NCI-H2171 treated with DMSO at 0.1 percent for 48 hours (cell line): ENCODE measurements around the gene RALGPS1.

Source experiments
- DNase-seq: peaks from one replicate; lab custom pipeline; 2025; lab: John Stamatoyannopoulos, UW

Gene RALGPS1

DNA sequence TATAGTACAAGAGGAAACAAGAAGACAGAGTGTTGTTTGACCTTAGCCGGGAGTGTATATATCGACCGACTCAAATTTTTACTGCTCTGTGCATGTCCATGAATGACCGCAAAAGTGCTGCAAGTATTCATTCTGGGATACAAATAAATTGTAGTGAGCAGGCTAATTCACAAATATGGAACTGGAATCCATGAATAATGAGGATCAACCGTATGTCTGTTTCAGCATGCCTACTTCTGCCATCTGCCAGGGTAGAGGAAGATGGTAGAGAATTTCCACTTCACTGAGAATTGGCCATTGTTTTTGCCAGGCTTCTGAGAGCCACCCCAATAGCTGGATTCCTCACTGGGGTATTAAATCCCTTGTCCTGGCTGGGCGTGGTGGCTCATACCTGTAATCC lies 8.5 kb upstream of the RALGPS1 start:
- peak; percentile 98 for DNase-seq

DNA sequence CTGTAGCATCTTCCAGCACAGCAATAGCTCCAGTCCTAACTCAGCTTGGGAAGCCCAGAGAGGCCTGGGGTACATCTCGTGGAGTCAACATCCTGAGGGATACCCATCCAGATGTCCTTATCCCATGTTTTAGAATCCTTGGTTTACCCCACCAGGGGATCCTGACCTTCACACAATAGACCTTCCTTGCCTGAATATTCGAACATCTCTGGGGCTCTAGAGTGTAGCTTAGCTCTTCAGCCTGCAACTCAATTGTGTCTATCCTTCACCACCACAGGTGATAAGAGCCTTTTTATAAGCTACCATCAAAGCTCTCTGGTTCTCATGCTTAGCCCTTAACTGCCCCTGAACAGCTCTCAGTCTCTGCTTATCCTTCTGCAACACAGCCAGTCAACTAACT lies 7.5 kb upstream of the RALGPS1 start:
- DNase-seq: no peak

DNA sequence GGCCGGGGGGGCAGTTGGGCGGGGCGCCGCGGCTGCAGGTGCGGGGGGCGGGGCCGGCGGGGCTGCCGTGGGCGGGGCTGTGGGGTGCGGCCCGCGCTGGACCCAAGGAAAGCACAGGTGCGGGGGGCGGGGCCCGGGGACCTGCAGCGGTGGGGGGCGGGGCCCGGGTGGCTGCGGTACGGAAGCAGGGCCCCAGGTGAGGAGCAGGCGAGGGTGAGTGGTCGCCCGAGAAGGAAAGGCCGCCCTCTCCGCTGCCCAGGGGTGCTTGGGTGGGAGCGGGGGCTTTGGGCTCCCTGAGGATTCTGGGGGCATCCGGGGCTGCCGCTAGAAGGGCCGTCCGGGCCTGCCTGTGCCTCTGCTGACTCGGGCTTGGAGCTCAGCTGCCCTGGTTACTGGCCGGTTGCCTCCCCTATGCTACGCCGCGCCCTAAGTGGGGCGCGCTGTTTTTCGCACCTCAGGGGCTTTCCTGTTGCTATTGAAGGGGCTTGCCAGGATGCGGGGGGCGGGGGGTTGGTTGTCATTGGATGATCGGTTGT lies 767 bp downstream of the RALGPS1 start:
- peak; percentile 82 for DNase-seq

DNA sequence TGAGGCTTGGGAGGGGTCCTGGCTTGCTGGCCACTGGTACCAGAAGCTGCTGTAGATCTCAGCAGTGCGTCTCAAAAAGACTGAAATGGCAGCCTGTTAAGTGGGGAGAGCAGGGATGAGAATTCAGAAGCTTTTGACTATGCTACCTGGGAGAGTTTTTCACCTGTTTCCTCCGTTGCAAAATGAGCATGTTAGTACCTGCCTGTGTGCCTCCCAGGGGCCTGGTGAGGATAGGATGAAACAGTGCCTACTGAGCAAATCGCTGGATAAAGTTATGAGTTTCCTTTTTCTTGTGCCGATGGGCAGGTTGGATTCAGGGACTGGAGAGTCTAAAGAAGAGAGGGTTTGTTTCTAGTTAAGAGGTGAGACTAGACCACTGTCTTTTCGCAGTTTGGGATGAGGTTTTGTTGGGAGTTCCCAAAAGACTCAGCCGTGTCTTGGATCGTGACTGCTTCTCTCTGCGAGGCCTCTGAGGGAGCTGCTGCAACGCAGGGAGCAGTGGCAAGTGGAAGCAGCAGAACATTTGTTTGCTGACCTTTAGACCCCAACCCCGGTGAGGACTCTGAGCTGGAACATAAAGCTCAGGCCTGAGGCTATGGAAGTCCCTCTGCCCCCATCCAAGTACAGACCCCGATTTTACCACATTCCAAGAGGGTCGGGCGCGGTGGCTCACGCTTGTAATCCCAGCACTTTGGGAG lies 1.4 kb downstream of the RALGPS1 start:
- peak; percentile 72 for DNase-seq

DNA sequence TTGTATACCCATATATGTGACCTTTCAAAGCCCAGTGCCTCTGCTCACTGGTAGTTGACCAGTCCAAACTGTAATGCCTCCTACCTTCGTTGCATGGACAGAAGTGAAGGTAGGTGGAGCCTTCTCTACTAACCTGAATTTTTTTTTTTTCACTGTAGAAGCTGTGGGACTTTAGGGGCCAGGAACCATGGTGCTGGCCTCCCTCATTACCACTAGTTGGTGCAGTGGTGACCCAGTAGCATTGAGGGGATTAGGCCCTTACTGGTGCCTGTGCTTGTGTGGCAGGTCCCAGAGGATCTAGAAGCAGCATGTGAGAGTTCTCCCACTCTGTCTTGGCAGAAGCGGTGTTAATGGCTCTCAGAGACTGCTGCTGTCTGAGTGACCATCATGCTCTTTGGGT lies 2.3 kb downstream of the RALGPS1 start:
- no peak for DNase-seq

DNA sequence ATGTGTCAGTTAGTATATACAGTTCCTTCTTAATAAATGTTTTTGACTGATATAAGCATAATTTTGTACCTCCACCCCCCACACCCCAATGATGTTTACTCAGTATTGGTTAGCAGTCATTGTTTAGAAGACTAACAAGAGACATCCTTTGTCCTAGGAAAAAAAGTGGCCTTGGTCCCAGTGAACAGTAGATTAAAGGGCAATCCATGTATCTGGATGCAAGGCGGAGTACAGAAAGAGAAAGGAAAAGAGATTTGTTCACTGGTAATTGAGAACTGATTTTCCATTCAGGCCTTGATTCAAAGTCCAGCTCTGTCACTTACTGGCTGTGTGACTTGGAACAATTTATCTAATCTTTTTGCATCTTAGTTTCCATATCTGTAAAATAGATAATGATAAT lies 4.6 kb downstream of the RALGPS1 start:
- DNase-seq: no peak

DNA sequence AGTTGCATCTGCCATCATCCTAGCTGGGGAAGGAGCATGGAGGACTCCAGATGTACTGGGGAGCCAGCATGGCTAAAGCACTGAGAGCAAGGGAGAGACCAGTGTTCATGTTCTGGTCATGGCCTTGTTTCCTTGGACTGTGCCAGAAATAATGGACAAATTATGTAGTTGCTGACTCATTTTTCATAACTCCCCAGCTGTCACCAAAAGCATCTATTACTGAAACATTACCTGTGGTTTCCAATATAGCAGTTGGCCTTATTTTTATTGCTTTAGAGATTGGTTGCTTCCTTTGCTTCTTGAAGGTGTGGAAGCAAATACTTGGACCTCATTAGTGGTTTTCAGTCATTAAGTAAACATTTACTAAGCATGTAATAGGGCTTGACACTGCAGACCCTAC lies 11.3 kb downstream of the RALGPS1 start:
- DNase-seq: peak; percentile 58

DNA sequence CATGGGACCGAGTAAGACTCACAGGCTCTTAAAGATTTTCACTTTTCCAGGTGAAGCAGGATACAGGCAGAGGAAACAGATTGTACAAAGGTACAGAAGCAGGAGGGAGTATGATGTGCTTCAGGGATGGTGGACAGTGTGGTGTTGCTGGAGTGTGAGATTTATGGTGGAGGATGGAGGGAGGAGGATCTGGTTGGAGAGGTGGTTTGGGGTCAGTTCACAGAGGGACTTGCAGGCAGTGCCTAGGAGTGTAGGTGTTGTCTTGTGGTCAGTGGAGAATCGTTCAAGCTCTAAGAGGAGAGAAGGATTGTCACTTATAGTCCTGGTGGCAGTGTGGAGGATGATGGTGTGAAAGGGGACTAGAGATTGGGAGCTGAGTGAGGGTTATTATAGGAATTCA lies 11.8 kb downstream of the RALGPS1 start:
- DNase-seq: no peak

DNA sequence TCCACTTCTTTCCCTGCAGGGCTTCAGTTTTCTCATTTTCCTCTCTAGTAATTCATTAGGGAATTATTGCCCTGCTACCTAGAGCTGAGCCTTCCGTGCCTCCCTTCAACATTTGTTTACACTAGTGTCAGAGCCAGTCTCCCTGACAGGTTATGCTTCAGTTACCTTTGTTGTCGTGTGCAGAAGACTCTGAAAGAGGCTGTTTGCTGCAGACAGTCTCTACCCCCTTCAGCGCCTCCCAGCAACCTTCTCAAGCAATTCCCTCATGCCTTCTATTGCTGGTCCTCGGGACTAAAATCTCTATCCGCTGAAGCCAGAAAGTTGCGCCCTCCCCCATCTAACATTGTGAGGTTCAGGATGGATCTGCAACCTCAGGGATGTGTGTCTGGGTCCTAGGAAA lies 12.8 kb downstream of the RALGPS1 start:
- DNase-seq: peak; percentile 87

DNA sequence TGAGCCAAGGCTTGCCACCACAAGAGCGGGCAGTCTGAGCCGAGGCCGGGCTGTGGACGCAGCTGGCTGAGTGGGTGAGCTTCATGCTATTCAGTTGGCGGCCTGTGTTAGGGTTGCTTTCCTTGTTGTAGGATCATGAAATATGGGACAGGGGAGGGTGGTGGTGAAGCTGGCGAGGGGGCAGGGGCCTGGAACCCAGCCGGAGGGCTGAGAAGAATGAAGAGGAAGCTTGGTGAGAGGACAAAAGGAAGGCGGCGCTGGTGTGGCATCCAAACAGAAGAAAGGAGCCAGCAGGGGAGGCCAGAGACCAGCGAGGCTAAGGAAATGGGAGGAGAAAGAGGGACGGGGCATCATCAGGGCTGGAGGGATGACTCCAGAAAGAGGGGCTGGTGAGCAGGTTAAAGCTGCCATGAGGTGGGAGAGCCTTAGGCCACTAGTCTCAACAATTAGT lies 18.3 kb downstream of the RALGPS1 start:
- DNase-seq: no peak

DNA sequence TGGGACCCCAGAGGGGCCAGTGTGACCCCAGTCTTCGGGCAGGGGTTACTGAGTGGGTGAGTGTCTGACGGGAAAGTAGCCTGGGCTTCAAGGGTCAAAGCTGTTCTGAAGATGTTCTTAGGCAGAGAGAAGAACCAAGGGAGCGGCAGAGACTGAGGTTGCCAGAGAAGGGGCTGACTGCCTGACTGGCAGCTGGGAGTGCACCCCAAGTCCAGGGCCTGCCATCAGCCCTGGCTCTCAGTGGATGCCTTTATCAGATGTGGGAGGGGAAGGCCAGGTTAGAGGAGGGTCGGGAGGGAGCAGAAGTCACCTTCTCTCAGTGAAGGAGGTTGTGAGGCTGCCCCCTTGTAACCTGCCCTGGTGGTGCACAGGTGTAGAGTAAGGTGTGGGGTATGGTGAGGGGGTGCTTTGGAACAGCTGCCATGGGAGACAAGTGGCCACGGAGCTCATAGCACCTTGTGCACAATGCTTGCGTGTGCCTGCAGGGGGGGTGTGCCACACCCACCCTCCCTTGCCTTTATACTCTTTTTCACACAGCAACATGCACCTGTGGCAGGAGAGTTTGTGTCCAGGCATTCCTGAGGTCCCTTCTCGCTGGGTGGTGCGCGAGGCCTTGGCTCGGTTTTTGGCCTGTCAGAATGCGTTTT lies 18.9 kb downstream of the RALGPS1 start:
- no peak for DNase-seq

DNA sequence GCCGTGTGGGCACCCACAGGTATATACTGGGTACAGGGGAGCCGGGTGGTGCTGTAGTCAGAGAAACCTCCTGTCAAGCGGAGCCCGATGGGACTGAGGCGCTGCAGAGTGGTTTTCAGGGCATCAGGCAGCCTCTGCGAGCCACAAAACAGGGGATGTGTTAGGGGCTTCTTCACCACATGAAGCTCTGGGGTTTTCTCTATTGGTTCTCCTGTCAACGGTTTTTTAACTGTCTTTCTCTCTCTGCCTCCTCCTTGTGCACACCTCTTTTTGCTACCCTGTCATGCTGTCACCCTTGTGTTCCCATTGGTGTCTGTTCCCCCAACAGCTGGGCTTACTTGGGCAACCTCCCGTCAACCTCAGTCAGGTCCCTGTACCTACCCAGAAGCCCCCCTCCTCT lies 19.9 kb downstream of the RALGPS1 start:
- no peak for DNase-seq

DNA sequence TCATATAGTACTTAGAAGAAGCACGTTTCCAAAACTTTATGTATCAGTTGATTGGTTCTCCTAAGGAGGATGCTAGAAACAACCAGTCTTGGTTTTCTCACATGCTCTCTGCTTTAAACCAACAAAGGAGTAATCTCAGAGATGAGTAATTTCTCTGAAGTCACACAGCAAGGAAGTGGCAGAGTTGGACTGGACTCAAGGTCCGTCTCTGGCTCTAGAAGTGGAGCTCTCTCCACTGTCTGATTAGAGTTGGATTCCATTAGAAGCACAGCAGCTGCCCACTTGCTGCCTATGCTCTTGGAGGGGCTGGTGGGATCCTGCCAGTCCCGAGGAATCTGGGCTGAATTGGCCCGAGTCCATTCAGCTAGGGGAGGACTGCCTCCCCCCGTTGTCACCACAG lies 21.0 kb downstream of the RALGPS1 start:
- no peak for DNase-seq

DNA sequence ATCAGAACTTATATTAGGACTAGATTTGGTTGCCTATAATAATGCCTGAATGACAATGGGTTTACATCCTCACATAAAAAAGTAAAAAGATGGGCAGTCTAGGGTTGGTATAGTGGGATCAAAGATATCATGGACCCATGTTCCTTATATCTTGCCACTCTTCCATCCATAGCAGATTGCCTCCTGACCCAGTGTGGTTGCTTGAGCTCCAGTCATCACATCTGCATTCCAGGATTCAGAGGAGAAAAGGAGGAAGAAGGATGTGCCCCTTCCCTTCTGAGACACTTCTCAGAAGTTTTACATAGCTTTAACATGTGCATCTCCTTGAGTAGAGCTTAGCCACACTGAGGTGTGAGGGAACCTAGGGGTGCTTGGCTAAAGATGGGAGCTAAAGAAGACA lies 22.9 kb downstream of the RALGPS1 start:
- DNase-seq: no peak

DNA sequence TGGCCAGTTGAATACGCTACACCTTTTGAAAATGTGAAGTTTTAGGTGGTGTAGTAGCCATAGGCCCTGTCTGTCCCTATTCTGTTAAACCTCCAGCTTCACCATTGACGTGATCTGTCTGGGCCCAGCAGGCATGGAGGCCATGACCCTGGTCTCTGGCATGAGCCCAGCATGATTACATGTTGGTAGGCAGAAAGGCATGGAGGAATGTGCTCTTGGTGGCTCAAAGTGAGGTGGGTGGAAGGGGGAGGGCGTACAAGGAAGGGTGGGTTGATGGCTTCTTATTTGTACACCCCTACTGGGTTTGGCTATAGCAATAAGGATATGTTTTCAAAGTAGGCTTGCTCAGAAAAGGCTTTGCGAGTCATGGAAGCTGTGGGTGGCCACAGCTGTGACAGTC lies 23.7 kb downstream of the RALGPS1 start:
- no peak for DNase-seq

DNA sequence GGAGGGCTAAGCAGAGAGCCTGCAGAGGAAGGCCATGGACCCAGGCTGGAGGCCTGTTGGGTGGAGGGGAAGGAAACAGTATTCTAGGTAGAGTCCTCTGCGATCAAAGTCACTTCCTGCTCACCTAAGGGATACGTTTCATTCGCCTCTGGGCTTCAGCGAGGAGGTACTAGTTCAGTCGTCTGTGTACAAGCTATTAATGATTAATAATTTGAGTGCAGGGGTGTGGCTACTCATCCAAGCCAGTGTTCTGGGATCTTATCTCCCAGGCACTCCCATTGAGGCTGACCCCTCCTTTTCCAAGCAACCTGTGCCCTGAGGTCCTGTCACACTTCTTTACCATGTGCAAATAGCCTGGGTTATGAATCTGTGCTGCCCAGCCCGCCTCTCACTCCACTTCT lies 25.2 kb downstream of the RALGPS1 start:
- no peak for DNase-seq

DNA sequence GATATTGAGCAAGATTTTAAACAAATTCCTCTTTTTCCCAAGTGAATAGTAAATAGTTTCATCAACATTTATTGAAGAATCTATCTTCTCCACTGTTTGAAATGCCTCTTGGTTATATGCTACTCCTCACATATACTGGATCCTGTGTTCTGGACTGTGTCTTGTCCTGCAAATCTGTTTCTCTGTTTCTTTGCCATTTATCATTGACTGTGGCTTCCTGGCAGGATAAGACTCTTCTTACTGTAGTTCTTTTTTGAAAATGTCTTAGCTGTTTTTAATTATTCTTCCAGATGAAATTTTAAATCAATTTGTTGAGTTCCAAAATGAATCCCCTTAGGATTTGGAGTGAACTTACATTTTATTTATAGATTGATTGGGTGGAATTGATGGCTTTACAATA lies 27.8 kb downstream of the RALGPS1 start:
- no peak for DNase-seq

DNA sequence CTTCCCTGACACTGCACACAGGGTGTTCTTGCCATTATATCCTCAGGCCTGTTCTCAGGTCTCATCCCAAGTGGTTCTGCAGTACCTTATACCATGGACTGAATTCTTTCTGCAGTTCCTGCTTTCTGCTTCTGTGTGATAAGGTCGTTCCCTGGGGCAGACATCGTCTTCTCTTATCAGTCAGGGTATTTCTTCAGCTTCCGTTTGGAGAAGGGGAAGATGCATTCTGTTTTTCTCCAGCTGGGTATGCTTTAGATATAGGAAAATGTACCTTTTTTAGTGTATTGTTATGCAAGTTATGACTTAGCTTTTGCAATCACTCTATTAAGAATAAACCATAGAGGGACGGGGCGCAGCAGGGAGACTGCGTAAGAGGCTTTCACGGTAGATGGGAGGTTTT lies 31.1 kb downstream of the RALGPS1 start:
- no peak for DNase-seq

DNA sequence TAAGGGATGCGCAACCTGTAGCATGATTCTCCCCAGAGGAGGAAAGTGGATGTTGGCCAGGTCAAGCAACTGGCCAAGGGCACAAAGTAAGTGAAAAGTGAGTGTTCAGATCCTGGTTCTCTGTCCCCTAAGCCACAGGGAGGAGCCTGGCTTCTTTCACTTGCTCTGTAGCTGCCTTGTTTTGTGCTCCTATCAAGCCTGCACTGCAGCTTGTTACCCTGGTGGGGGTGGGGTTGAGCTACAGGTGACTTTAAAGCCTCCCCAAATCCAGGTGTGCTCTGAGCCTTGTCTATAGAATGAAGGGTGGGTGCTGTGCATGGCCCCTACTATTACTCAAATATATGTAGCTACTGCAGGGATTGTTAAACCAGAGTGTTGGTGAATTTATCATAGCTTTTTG lies 32.9 kb downstream of the RALGPS1 start:
- DNase-seq: peak; percentile 56

DNA sequence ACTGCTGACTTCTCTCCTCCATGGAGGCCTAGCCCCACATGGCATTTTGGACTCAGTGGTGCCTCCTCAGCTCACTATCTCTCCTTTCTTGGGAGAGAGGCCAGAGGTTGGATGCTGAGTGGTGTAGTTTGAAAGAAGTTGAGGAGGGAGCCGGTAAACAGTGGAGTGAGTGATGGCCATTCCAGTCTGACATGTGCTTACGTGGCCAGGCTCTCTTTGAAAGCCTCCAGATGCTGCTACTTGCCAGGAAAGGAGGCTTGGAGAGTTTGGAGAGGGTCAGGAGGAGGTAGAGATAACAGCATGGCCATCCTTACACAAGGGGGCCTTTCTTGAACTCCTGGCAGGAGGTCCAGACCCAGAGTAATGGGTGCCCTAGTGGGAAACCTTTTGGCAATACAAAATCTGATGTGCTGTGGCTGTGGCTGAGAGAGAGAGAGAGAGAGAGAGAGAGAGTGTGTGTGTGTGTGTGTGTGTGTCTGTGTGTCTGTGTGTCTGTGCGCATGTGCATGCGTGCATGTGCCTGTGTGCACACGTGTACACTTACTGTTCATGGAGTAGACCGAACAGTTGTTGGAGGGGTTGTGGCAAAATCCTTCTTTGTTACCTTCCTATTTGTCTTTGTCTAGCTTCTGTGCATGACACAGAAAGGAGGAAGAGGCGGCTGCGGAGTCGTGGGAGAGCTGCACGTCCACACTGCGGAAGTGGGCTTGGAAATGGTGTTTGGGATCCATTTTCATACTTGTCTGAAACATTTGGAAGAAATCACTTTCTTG lies 37.8 kb downstream of the RALGPS1 start:
- DNase-seq: no peak

DNA sequence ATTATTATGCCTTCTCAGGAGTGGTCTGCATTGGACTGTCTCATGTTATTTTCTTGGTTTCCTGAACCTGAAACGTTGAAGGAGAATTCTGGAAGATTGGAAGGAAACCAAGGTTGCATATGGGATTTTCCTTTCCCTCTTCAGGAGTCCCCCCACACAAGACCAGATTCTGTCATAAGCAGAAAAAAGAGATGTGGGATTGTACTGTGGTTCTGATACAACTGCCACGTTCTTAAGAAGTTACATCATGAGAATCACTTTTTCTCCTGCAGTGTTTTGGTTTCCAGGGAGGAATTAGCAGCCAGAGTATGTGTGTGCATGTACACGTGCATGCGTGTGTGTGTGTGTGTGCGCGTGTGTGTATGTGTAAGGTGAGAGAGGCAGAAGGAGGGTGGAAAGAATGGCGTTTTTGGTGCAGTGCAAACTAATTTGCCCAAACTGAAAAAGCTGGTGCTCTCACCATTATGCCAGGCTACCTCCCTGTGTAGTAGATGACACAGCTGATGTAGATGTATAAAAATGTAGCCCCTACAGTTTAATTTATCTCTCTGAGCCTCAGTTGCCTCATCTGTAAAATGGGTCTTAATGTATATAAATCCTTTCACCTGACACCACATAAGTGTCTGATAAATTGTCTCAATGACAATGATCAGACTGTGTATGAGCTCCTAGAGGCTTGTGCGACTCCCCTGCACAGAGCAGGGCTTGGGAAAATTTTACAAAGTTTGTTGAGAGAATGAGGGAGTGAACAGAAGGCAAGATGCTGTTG lies 38.6 kb downstream of the RALGPS1 start:
- DNase-seq: no peak

DNA sequence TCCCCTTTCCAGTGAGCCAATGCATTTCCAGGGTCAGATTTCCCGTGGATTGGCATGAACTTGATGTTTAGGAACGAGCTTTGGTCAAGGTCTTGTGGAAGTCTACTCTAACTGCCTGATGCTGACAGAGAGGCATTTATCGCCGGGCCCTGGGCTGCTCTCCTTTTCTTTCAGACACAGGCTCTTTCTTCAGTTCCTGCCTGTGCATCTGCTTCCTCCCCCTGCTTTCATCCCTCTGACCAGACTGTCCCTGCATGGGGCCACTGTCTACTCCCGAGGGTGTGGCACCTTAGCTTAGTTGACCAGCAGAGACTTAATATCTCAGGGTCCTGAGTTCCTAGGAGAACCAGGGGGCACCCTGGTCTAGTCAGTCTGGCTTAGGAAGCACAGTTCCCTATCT lies 41.2 kb downstream of the RALGPS1 start:
- DNase-seq: no peak
